Skeletal muscle satellite cell (primary cell): ENCODE data around the gene SERPINB12. TPM values are rescaled to one million over a fixed set of nuclear protein-coding genes. Genes with fewer than 3 reads are reported as not detected.

Source experiments
- H3K27me3 ChIP-seq: 2 replicates; pipeline ENCODE4 v1.7.0; 2013; ENCODE audit warnings: low read length; ENCODE audit not compliant: control insufficient read depth, insufficient read depth
- H3K36me3 ChIP-seq: 2 replicates; pipeline ENCODE4 v1.7.0; 2013; ENCODE audit warnings: mild to moderate bottlenecking, control low read depth, low read length; ENCODE audit not compliant: insufficient read depth
- H3K4me1 ChIP-seq: 2 replicates; pipeline ENCODE4 v1.7.0; 2013; ENCODE audit warnings: low read length; ENCODE audit not compliant: control insufficient read depth, insufficient read depth
- H3K4me2 ChIP-seq: 2 replicates; pipeline ENCODE4 v1.7.0; 2013; ENCODE audit warnings: mild to moderate bottlenecking, low read length
- H3K4me3 ChIP-seq: 2 replicates; pipeline ENCODE4 v1.7.0; 2013; ENCODE audit warnings: low read length
- H3K9ac ChIP-seq: 2 replicates; pipeline ENCODE4 v1.7.0; 2013; ENCODE audit warnings: mild to moderate bottlenecking, low read depth, low read length, moderate library complexity
- H3K9me3 ChIP-seq: replicated peaks from 2 replicates; pipeline ENCODE4 v1.7.0; 2013; ENCODE audit warnings: mild to moderate bottlenecking, control low read depth, low read length
- total RNA-seq: library from RNA; depleted of rRNA; stranded (reverse); fragments of >200 nt; gene quantifications from 2 replicates; pipeline ENCODE4 v1.2.3, GENCODE V29; 2012; rRNA removed

Gene SERPINB12, protein sequence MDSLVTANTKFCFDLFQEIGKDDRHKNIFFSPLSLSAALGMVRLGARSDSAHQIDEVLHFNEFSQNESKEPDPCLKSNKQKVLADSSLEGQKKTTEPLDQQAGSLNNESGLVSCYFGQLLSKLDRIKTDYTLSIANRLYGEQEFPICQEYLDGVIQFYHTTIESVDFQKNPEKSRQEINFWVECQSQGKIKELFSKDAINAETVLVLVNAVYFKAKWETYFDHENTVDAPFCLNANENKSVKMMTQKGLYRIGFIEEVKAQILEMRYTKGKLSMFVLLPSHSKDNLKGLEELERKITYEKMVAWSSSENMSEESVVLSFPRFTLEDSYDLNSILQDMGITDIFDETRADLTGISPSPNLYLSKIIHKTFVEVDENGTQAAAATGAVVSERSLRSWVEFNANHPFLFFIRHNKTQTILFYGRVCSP
- total RNA-seq = not detected in 2 replicates

DNA sequence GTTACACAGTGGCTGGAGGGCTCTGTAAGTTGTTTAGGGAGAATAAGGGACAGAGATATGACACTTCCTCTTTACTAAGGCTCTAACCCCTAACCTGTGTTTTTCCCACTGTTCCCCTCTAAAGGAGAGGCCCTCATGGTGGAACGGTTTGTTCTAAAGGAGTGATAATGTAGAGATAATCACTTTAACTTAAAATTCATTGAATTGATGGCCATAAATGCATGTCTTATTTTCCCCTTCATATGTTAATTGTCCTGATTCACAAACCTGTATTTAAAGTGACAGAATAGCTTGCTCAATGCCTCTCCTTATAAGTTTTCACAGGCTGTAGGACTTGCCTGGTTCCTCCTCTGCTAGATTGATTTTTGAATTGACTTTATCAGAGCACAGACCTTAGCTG lies at the start of gene SERPINB12:
TSS of gene SERPINB12 (plus strand) at position 301 of the 400 bp plus-strand sequence. CDS start 13,791 bp downstream, outside the sequence.
- Histone ChIP-seq H3K9ac (no peak within 1 kb of the TSS), H3K27me3 (no peaks in the 10 kb centered on the region), H3K36me3 (no peaks in the 10 kb centered on the region), H3K4me2 (no peak within 1 kb of the TSS), H3K4me1 (peaks cover 10% of the 10 kb centered on the region), H3K9me3 (no peaks in the 10 kb centered on the region), H3K4me3 (no peak within 1 kb of the TSS)

DNA sequence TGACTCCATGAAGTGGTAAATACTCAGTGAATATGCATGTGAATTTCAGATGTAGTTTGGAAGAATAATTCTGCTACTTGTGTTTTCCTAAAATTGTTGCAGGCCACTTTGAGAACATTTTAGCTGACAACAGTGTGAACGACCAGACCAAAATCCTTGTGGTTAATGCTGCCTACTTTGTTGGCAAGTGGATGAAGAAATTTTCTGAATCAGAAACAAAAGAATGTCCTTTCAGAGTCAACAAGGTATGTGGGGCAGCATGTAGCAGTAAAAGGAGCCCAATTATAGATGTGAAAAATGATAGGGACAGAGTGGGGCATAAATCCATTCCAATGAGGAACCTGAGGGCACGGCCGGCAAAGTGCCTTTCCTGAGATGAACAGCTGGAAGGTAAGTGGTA lies 49.3 kb upstream of the SERPINB12 start:
- no peak overlapping the region for H3K4me3 ChIP-seq
- H3K9ac ChIP-seq = no peak overlapping the region
- no peaks in the 10 kb centered on the region for H3K36me3 ChIP-seq
- peaks cover 10% of the 10 kb centered on the region for H3K27me3 ChIP-seq
- no peak overlapping the region for H3K4me2 ChIP-seq
- no peaks in the 10 kb centered on the region for H3K9me3 ChIP-seq
- H3K4me1 ChIP-seq = no peaks in the 10 kb centered on the region

DNA sequence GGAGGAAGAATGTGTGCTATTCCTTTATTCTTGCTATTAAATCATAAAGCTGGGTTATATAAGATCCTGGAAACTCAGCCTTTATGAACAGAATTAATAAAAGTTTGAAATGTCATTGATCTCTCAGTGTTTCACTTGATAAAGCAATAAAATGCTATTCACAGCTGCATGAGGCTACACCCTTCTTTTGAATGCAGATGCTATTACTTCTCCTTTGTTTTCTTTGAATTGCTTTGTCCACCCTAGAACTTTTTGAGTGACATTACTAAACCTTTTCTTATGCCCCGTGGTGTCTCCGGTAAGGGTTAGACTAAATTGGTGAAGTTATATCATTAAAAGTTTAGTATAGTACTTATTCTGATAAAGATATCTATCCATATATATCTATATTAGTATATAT lies 46.5 kb upstream of the SERPINB12 start:
- H3K4me3 ChIP-seq = no peak overlapping the region
- H3K36me3 ChIP-seq = no peaks in the 10 kb centered on the region
- peaks cover 10% of the 10 kb centered on the region for H3K27me3 ChIP-seq
- H3K4me1 ChIP-seq = no peaks in the 10 kb centered on the region
- no peak overlapping the region for H3K9ac ChIP-seq
- H3K4me2 ChIP-seq = no peak overlapping the region
- no peaks in the 10 kb centered on the region for H3K9me3 ChIP-seq

DNA sequence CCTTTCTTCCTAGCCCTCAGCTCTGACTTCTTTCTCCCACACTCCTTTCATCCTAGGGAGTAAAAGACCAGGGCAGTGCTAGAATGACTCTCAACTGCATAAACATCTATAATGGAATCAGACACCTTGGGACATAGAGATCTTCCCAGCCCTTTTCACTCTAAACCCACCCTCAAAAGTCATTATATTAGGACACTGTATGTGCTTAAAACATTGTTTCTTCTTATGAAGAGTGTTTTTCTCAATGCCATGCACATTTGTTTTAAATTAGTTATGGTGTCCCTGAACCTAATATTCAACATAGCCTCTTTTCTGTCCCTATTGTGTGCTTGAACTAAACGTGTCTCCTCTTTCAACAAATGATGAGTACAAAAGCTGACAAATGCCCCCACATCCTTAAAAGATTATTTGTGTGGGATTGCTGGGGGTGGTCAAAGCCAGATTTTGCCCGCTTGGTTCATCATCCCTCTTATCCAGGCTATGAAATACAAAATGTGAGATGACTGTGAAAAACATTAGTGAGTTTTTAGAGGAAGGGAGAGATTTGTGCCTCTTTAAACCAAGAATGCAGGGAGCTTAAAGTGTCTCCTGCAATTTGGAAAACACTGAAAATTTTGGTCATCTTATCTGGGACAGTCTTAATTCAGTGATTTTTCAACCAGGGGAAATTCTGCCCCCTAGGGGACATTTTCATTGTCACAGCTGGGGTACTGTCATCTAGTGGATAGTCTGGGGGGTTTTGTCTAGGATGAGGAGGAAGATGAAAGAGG lies 36.4 kb upstream of the SERPINB12 start:
- Histone ChIP-seq H3K4me2 (no peak overlapping the region), H3K9me3 (no peaks in the 10 kb centered on the region), H3K4me3 (no peak overlapping the region), H3K4me1 (peaks cover 7% of the 10 kb centered on the region), H3K27me3 (peaks cover 9% of the 10 kb centered on the region), H3K9ac (no peak overlapping the region), H3K36me3 (no peaks in the 10 kb centered on the region)

DNA sequence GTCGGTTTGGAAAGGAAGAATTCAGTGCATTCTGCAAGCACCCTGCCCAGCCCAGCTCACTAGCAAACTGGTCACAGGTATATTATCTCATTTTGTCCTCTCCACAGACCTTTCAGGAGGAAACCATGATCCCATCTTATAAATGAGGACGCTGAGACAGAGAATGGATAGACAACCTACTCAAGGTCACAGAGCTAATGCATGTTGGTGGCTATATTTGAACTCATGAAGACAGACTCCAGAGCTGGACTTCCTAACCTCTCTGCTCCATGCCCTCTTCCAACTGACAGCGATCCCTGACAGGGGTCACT lies 35.9 kb upstream of the SERPINB12 start:
- Histone ChIP-seq H3K36me3 (no peaks in the 10 kb centered on the region), H3K27me3 (peaks cover 13% of the 10 kb centered on the region), H3K4me3 (no peak overlapping the region), H3K4me2 (no peak overlapping the region), H3K4me1 (peaks cover 7% of the 10 kb centered on the region), H3K9ac (no peak overlapping the region), H3K9me3 (no peaks in the 10 kb centered on the region)

DNA sequence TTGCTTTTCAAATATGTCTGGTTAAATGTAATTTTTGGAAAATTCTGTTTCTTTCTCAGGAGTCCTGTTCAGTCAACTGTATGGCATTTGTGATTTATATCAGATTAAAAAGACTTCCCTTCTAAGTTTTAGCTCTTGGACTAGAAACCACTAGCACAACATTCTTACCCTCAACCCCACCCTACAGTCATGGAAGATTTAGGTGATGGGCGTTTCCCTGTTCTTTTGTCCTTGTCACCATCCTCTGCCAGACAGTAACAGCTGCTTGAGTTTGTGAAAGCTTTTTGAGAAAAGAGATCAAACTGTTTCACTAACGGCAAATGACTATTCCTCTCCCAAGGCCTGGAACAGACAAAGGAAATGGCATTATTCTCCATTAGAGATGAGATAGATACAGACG lies 33.6 kb upstream of the SERPINB12 start:
- Histone ChIP-seq H3K4me2 (no peak overlapping the region), H3K9me3 (no peaks in the 10 kb centered on the region), H3K4me1 (peaks cover 7% of the 10 kb centered on the region), H3K27me3 (peaks cover 13% of the 10 kb centered on the region), H3K36me3 (no peaks in the 10 kb centered on the region), H3K4me3 (no peak overlapping the region), H3K9ac (no peak overlapping the region)

DNA sequence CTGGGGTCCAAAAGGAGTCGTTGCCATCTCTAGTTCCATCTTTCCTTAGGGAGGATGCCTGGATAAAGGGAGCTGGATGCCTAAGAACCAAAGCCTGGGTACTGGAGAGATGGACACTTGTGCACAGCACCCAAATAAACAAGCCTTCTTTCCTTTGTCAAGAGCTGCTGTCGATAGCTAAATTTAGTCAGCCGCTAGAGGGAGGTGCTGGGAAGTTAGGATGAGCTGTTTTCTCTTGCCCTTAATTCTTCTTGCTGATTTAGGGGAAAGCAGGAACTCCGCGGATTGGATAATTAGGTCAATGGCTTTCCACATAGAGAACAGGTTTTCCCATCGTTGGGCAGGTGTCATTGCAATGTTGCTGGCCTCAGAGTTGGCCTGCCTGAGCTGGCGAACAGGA lies 30.9 kb upstream of the SERPINB12 start:
- peaks cover 7% of the 10 kb centered on the region for H3K4me1 ChIP-seq
- H3K9me3 ChIP-seq = no peaks in the 10 kb centered on the region
- peaks cover 15% of the 10 kb centered on the region for H3K27me3 ChIP-seq
- no peak overlapping the region for H3K9ac ChIP-seq
- no peaks in the 10 kb centered on the region for H3K36me3 ChIP-seq
- H3K4me2 ChIP-seq = no peak overlapping the region
- H3K4me3 ChIP-seq = no peak overlapping the region

DNA sequence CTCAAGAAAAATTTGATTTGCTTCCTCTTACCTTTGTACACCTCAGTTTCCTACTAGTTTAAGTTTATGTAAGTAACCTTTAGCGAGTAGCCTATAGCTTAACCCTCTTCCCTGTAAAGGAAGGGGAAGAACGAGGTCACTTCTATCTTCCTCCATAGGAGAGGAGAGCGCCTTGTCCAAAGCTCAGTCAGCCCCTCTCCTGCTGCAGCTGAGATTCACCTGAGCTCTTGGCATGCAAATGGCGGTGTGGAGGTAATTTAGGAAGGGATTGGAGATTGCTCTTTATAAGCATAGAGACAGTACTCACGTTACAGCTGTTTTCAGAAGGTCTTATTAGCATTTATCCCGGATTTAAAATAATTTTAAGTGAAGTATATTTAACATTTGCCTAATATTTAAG lies 27.8 kb upstream of the SERPINB12 start:
- Histone ChIP-seq H3K9me3 (no peaks in the 10 kb centered on the region), H3K36me3 (no peaks in the 10 kb centered on the region), H3K4me1 (no peaks in the 10 kb centered on the region), H3K27me3 (peaks cover 15% of the 10 kb centered on the region), H3K4me2 (no peak overlapping the region), H3K9ac (no peak overlapping the region), H3K4me3 (no peak overlapping the region)

DNA sequence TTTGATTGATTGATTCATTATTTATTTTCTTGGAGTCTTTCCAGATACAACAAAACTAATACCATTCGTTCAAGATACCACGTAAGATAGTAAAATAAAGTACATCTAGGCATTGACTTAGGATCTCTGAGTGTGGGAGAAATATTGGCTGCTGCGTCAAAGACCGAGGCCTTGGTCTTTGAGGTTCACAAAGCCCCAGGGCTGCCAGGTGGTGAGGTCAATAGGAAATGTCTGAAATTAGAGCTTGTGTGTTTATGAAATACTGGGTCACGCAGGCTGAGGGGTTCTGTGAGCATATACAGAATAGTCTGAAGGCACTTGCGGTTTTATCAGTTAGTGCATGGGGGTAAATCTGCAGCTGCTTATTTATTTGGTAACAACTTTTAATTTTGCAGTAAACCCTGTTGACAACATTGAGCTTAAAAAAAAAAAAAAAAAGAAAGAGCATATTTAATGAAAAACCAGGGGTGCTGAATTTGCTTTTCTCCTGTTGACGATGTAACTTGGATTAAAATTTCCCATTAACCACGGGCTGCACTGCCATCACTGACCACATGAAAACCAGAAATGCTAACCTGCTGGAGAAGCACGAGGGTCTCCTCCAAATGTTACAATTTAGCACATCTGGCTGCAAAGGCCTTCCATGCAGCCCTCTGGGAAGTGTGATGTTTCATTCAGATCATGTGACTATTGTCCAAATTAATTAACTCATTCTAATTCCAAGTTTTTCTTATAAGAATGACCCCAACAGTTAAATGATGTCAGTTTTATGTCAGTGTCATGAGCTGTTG lies 27.1 kb upstream of the SERPINB12 start:
- Histone ChIP-seq H3K4me2 (no peak overlapping the region), H3K4me3 (no peak overlapping the region), H3K4me1 (no peaks in the 10 kb centered on the region), H3K9ac (no peak overlapping the region), H3K36me3 (no peaks in the 10 kb centered on the region), H3K27me3 (peaks cover 13% of the 10 kb centered on the region), H3K9me3 (no peaks in the 10 kb centered on the region)

DNA sequence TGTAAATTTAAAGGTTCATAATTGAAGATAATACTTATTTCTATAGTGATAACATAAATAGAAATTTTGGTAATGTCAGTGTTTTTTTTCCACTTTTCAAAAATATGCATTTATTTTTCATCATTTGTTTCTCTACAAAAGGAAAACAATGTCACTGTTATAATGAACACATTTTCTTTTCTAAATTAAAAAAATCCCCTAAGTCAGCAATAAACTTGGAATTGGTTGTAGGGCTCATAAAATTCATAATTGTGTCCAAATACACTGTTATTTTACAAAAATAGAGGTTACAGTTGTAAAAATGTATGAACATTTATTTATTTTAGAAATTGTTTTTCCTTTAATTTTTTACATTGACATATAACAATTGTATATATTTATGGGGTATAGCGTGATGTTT lies 26.4 kb upstream of the SERPINB12 start:
- H3K9me3 ChIP-seq = no peaks in the 10 kb centered on the region
- peaks cover 10% of the 10 kb centered on the region for H3K27me3 ChIP-seq
- no peaks in the 10 kb centered on the region for H3K4me1 ChIP-seq
- H3K4me3 ChIP-seq = no peak overlapping the region
- H3K36me3 ChIP-seq = no peaks in the 10 kb centered on the region
- H3K9ac ChIP-seq = no peak overlapping the region
- no peak overlapping the region for H3K4me2 ChIP-seq

DNA sequence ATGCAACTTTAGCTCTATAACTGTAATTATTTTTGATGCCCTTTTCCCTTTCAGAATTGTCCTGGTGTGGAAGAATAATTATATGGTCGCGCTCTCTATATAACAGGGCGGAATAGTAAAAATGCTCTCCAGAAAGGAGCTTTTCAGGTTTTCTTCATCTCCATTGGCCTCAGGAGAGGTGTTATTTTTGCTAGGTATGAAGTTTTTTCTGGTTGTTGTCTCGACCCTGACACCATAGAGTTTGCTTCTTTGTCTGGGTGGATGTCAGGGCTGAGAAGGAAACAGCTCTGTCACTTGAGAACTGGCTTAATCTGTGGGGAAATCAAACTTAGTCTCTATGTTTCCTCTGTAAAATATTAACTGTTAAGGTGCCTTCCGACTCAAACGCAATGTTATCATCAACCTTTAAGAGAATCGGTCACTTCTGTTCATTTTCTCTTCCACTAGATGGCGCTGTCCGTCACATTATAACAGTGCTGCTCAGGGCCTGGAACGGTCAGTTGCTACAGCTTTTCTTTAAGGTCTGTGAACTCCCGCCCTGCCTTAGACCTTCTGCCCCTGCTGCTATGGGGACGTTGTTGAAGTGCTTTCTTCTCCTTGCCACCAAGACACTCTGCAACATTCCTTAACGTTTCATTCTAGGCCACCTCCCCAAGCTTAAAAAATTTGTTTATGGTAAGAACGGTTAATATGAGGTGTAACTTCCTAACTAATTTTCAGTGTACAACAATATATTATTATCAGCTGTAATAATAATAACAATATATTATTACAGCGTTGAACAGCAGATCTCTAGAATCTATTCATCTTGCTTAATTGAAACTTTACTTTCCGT lies 23.8 kb upstream of the SERPINB12 start:
- Histone ChIP-seq H3K36me3 (no peaks in the 10 kb centered on the region), H3K9ac (no peak overlapping the region), H3K4me2 (no peak overlapping the region), H3K27me3 (peaks cover 15% of the 10 kb centered on the region), H3K4me1 (no peaks in the 10 kb centered on the region), H3K4me3 (no peak overlapping the region), H3K9me3 (no peaks in the 10 kb centered on the region)
